Measurements from ENCODE around the gene SRGAP2C. TPM values are rescaled to one million over a fixed set of nuclear protein-coding genes. Genes with fewer than 3 reads are reported as not detected.

The SRGAP2C gene
- total and polyA plus RNA-seq, 2 of the 13 experiments (the other 11 are each of a cell fraction or from before 2014, with no cell fraction given): 6.9 to 8.4 TPM

DNA sequence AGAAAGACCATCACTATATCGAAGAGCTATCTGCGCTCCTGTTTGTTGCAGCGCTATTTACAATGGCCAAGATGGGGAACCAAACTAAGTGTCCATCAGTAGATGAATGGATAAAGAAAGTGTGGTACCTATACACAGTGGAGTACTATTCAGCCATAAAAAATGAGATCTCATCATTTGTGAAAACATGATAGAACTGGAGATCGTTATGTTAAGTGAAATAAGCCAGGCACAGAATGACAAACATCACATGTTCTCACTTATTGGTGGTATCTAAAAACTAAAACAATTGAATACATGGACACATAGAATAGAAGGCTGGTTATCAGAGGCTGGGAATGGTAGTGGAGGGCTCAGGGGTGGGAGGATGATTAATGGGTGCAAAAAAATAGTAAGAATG is 256.2 kb downstream of the SRGAP2C start:
- no peak for ATAC-seq

More for the DNA sequence above, 256.2 kb downstream of the SRGAP2C start:
- intact Hi-C loops (cut with micrococcal nuclease; ENCODE audit: unreplicated experiment) (loop anchor here (10.0 kb wide), 1 partner anchor 84 kb away; no protein-coding TSS in a partner anchor), in situ Hi-C loops (cut with HindIII; ENCODE audit: extremely low pct_ligation_motif_present, low pct_unique_long_range_greater_than_20kb) (no loop called here)
- ChIA-PET CTCF (ENCODE audit: low intra/inter-chr PET ratio, low total read pairs) (no interaction called here), POLR2A (no interaction called here)
- no TSS peak for BruUV-seq (replicated peaks)
- no peaks in the 10 kb centered on the region for H3K4me1 ChIP-seq (ENCODE audit: insufficient read depth, low read length)
- H3K79me2 ChIP-seq (ENCODE audit: insufficient read depth, low read length): no peaks in the 10 kb centered on the region
- H3K4me2 ChIP-seq (ENCODE audit: low read depth, low read length): no peak overlapping the region
- 64% methylated on average over 4 of the region's 4 CpGs for WGBS (ENCODE audit: low lambda C conversion rate)
- no peak overlapping the region for H2AFZ ChIP-seq (ENCODE audit: low read length)
- H3K27me3 ChIP-seq (ENCODE audit: control insufficient read depth in 1 of 2, insufficient read depth in 2 of 2, low read length in 2 of 2): no peaks in the 10 kb centered on the region
- H3K4me3 ChIP-seq (replicated peaks in 1 of 3; ENCODE audit: insufficient read depth in 1 of 3, low read depth in 2 of 3, low read length in 3 of 3): no peak overlapping the region
- TF ChIP-seq ZNF674 (CRISPR knock-in tag; IDR thresholded peaks at IDR 0.05; ENCODE audit: low read depth): no peak
- no peak for TF ChIP-seq ZNF777 (CRISPR knock-in tag; IDR thresholded peaks at IDR 0.05)
- TF ChIP-seq, protein P1, sequence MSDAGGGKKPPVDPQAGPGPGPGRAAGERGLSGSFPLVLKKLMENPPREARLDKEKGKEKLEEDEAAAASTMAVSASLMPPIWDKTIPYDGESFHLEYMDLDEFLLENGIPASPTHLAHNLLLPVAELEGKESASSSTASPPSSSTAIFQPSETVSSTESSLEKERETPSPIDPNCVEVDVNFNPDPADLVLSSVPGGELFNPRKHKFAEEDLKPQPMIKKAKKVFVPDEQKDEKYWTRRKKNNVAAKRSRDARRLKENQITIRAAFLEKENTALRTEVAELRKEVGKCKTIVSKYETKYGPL (CRISPR knock-in tag; IDR thresholded peaks at IDR 0.05): no peak
- TF ChIP-seq, protein P2, sequence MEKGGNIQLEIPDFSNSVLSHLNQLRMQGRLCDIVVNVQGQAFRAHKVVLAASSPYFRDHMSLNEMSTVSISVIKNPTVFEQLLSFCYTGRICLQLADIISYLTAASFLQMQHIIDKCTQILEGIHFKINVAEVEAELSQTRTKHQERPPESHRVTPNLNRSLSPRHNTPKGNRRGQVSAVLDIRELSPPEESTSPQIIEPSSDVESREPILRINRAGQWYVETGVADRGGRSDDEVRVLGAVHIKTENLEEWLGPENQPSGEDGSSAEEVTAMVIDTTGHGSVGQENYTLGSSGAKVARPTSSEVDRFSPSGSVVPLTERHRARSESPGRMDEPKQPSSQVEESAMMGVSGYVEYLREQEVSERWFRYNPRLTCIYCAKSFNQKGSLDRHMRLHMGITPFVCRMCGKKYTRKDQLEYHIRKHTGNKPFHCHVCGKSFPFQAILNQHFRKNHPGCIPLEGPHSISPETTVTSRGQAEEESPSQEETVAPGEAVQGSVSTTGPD (CRISPR knock-in tag; IDR thresholded peaks at IDR 0.05): no peak
- TF ChIP-seq, protein P3, sequence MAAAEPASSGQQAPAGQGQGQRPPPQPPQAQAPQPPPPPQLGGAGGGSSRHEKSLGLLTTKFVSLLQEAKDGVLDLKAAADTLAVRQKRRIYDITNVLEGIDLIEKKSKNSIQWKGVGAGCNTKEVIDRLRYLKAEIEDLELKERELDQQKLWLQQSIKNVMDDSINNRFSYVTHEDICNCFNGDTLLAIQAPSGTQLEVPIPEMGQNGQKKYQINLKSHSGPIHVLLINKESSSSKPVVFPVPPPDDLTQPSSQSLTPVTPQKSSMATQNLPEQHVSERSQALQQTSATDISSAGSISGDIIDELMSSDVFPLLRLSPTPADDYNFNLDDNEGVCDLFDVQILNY (CRISPR knock-in tag; conservative IDR thresholded peaks at IDR 0.05): no peak
- no peak for TF ChIP-seq MBNL3 (CRISPR knock-in tag; conservative IDR thresholded peaks at IDR 0.05)
- no peak for TF ChIP-seq ZNF33A (CRISPR knock-in tag; IDR thresholded peaks at IDR 0.05; ENCODE audit: borderline replicate concordance)
- TF ChIP-seq MTA3 (CRISPR knock-in tag; IDR thresholded peaks at IDR 0.05): no peak
- no peak for TF ChIP-seq SMARCE1 (IDR thresholded peaks at IDR 0.05; ENCODE audit: borderline replicate concordance)
- no peak for TF ChIP-seq EP300 (IDR thresholded peaks at IDR 0.05; ENCODE audit: low read depth in 2 of 2, low read length in 2 of 2)
- no peak for TF ChIP-seq EP300 (CRISPR knock-in tag; IDR thresholded peaks at IDR 0.05; ENCODE audit: borderline replicate concordance)
- no peak for TF ChIP-seq YEATS2 (CRISPR knock-in tag; IDR thresholded peaks at IDR 0.05; ENCODE audit: borderline replicate concordance)
- no peak for TF ChIP-seq MIXL1 (CRISPR knock-in tag; IDR thresholded peaks at IDR 0.05)
- TF ChIP-seq TP53 (CRISPR knock-in tag; conservative IDR thresholded peaks at IDR 0.05): no peak
- TF ChIP-seq, protein P4, sequence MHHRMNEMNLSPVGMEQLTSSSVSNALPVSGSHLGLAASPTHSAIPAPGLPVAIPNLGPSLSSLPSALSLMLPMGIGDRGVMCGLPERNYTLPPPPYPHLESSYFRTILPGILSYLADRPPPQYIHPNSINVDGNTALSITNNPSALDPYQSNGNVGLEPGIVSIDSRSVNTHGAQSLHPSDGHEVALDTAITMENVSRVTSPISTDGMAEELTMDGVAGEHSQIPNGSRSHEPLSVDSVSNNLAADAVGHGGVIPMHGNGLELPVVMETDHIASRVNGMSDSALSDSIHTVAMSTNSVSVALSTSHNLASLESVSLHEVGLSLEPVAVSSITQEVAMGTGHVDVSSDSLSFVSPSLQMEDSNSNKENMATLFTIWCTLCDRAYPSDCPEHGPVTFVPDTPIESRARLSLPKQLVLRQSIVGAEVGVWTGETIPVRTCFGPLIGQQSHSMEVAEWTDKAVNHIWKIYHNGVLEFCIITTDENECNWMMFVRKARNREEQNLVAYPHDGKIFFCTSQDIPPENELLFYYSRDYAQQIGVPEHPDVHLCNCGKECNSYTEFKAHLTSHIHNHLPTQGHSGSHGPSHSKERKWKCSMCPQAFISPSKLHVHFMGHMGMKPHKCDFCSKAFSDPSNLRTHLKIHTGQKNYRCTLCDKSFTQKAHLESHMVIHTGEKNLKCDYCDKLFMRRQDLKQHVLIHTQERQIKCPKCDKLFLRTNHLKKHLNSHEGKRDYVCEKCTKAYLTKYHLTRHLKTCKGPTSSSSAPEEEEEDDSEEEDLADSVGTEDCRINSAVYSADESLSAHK (CRISPR knock-in tag; IDR thresholded peaks at IDR 0.05; ENCODE audit: borderline replicate concordance): no peak
- TF ChIP-seq, protein P5, sequence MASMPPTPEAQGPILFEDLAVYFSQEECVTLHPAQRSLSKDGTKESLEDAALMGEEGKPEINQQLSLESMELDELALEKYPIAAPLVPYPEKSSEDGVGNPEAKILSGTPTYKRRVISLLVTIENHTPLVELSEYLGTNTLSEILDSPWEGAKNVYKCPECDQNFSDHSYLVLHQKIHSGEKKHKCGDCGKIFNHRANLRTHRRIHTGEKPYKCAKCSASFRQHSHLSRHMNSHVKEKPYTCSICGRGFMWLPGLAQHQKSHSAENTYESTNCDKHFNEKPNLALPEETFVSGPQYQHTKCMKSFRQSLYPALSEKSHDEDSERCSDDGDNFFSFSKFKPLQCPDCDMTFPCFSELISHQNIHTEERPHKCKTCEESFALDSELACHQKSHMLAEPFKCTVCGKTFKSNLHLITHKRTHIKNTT (CRISPR knock-in tag; IDR thresholded peaks at IDR 0.05): no peak
- TF ChIP-seq, protein P6, sequence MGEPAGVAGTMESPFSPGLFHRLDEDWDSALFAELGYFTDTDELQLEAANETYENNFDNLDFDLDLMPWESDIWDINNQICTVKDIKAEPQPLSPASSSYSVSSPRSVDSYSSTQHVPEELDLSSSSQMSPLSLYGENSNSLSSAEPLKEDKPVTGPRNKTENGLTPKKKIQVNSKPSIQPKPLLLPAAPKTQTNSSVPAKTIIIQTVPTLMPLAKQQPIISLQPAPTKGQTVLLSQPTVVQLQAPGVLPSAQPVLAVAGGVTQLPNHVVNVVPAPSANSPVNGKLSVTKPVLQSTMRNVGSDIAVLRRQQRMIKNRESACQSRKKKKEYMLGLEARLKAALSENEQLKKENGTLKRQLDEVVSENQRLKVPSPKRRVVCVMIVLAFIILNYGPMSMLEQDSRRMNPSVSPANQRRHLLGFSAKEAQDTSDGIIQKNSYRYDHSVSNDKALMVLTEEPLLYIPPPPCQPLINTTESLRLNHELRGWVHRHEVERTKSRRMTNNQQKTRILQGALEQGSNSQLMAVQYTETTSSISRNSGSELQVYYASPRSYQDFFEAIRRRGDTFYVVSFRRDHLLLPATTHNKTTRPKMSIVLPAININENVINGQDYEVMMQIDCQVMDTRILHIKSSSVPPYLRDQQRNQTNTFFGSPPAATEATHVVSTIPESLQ (CRISPR knock-in tag; conservative IDR thresholded peaks at IDR 0.05): no peak
- H3K9me3 ChIP-seq (ENCODE audit: low read length): no peaks in the 10 kb centered on the region
- no peak overlapping the region for H3K27ac ChIP-seq (ENCODE audit: extremely low read length, insufficient read depth, low read length)
- H3K36me3 ChIP-seq (replicated peaks in 1 of 2; ENCODE audit: control insufficient read depth in 1 of 2, insufficient read depth in 2 of 2, low read length in 2 of 2): no peaks in the 10 kb centered on the region
- no peak for FAIRE-seq
- H4K20me1 ChIP-seq (ENCODE audit: insufficient read depth, low read length): no peaks in the 10 kb centered on the region
- DNase-seq (ENCODE audit: low spot score): no peak
- H3K9ac ChIP-seq (ENCODE audit: insufficient read depth, low read depth, low read length): no peak overlapping the region
